IPS-15b (cell line): ENCODE data around the gene PHRF1.
A peak's percentile ranks its signal among the peaks of the same experiment; 100 is the strongest.

Experiments
- H3K27me3 ChIP-seq: one replicate; pipeline ENCODE4 v1.6.1; 2013; ENCODE audit warnings: low read length; ENCODE audit not compliant: control insufficient read depth, insufficient read depth
- H3K36me3 ChIP-seq: one replicate; pipeline ENCODE4 v1.6.1; 2013; ENCODE audit warnings: low read length; ENCODE audit not compliant: control insufficient read depth, insufficient read depth
- H3K4me1 ChIP-seq: one replicate; pipeline ENCODE4 v1.6.1; 2013; ENCODE audit warnings: mild to moderate bottlenecking, low read length; ENCODE audit not compliant: control insufficient read depth, insufficient read depth
- H3K4me3 ChIP-seq: one replicate; pipeline ENCODE4 v1.5.1; 2013; ENCODE audit warnings: low read depth, low read length
- H3K9ac ChIP-seq: one replicate; pipeline ENCODE4 v1.6.1; 2013; ENCODE audit warnings: low read depth, mild to moderate bottlenecking, low read length
- H3K9me3 ChIP-seq: one replicate; pipeline ENCODE4 v1.6.1; 2013; ENCODE audit warnings: mild to moderate bottlenecking, low read length; ENCODE audit not compliant: control insufficient read depth, insufficient read depth

The PHRF1 gene

DNA sequence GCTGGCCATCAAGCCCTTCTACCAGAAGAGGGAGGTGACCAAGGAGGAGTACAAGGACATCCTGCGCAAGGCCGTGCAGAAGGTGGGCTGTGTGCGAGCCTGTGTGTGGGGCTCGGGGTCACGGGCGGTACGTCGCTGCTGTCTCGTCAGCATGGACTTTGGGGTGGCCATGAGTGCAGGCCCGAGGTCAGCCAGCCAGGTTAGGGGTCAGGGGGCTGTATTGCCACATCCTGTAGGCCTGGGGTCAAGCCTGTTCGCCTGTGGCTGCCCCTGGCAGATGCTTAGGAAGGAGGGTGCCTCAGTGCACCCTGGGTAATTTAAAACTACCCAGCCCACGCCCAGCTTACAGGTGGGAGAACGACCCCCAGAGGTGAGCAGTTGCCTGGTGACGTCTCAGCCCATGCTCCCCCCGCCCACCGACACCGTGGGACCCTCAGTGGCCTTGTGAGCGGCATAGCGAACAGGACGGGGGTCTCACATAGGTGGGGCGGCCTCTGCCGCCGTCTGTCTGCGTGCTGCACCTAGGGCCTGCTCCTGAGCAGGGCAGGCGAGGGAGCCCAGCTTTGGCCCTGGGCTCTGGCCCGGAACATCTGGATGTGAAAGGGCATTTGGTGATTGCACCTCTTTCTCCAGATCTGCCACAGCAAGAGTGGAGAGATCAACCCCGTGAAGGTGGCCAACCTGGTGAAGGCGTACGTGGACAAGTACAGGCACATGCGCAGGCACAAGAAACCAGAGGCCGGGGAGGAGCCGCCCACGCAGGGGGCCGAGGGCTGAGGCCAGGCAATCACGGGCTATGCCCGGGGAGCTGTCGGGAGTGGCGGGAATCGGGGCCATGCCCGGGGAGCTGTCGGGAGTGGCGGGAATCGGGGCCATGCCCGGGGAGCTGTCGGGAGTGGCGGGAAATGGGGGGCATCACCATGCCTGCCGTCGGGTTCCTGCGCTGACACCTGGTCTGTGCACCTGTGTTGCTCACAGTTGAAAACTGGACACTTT, 35.0 kb downstream of the PHRF1 start:
- no peaks in the 10 kb centered on the region for H3K9me3 ChIP-seq
- peaks cover 66% of the 10 kb centered on the region for H3K36me3 ChIP-seq
- no peaks in the 10 kb centered on the region for H3K27me3 ChIP-seq
- no peaks in the 10 kb centered on the region for H3K4me1 ChIP-seq
- no peak overlapping the region for H3K4me3 ChIP-seq
- H3K9ac ChIP-seq, result no peak overlapping the region

DNA sequence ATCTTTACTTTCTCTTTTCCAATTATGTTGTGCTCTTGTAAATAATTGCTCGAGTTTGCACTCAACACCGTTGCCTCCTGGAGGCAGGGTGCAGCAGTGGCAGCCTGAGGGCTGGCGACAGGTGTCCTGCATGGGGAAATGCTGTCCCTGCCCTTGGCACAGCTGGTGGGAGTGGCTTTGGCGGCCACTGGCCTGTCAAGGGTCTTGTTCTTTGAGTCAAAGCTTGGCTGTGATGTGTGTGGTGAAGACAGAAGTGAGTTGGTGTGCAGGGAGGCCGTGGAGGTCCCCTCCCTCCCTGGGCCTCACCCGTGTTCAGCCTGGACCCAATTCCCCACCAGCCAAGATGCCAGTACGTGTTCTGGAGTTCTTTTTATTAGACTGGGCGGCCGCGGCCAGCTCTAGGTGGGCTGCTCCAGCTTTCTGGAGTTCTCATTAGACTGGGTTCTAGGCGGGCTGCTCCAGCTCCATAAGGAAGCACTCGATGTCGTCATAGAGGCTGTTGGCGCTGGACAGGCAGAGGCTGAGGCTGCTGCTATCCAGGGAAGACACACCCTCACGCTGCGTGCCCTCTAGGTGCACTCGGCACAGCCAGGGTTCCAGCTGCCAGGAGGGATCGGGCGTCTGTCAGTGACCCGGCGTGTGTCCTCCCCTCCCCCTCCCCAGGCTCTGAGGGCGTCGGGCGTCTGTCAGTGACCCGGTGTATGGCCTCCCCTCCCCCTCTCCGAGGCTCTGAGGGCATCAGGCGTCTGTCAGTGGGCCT, 36.1 kb downstream of the PHRF1 start:
- no peaks in the 10 kb centered on the region for H3K9me3 ChIP-seq
- H3K4me3 ChIP-seq, result no peak overlapping the region
- no peaks in the 10 kb centered on the region for H3K4me1 ChIP-seq
- H3K9ac ChIP-seq, result no peak overlapping the region
- H3K36me3 ChIP-seq, result peaks cover 55% of the 10 kb centered on the region
- H3K27me3 ChIP-seq, result no peaks in the 10 kb centered on the region

DNA sequence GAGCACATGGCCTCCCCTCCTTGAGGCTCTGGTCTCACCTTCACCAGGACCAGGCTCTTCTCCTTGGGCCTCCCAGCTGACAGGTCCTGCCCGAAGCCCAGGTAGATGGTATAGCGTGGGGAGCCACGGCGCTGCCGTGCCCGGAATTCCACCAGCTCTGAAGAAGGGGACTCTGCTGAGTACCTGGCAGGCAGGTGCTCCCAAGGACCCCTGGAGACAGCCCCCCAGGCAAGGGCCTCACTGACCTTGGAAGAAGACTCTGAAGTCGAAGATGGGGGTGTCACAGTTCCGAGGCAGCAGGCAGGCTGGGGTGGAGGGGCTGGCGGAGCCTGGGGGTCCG, 36.7 kb downstream of the PHRF1 start:
- Histone ChIP-seq H3K9me3 (no peaks in the 10 kb centered on the region), H3K36me3 (peaks cover 50% of the 10 kb centered on the region), H3K4me1 (no peaks in the 10 kb centered on the region), H3K27me3 (no peaks in the 10 kb centered on the region), H3K9ac (no peak overlapping the region), H3K4me3 (no peak overlapping the region)

DNA sequence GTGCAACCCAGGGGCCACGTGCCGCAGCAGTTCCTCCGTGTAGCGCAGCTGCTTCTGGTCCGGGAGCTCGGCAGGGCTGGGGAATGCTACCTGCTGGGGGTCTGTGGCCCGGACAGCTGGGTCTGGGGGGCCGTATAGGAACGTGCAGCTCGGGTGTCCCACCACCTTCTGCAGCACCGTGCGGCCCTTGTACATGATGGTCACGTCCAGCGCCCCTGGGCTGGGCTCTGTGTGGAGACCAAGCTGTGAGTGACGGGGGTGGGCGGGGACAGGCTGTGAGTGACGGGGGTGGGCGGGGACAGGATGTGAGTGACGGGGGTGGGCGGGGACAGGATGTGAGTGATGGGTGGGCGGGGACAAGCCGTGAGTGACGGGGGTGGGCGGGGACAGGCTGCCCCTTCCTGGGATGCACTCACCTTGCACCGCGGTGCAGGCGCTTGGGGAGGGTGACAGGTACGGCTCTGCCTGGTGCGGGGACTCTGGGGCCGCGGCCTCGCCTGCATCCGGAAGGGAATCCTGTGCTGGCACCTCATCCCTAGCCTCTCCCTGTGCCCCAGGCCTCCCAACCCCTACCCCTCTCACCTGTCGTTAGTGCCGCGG, 37.2 kb downstream of the PHRF1 start:
- H3K4me3 ChIP-seq, result no peak overlapping the region
- no peak overlapping the region for H3K9ac ChIP-seq
- H3K27me3 ChIP-seq, result no peaks in the 10 kb centered on the region
- no peaks in the 10 kb centered on the region for H3K9me3 ChIP-seq
- H3K4me1 ChIP-seq, result no peaks in the 10 kb centered on the region
- peaks cover 48% of the 10 kb centered on the region for H3K36me3 ChIP-seq

DNA sequence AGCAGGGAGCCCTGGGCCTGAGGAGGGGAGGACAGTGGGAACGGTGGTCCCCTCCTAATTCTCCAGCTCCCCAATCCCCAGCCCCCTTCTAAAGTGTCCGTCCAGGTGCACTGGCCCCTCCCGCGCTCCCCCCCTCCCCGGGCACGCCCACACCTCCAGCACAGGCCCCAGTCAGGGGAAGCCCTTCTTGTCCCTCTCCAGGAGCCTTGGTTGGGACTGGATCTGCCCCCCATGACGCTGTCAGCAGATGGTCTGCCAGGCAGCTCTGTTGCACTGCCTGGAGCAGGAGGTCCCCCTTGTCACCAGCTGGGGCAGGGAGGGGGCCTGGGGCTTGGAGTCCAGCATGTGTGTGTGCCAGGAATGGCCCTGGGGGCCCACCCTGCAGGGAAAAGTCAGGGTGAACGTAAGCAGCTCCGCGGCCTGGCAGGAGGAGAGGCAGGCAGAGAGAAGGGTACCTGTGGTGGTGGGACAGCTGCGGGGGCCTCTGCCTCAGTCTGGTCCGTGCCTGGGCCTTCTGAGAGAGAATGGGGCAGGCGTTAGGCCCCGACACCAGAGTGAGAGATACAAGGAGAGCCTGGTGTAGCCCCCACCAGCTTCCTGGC, 37.9 kb downstream of the PHRF1 start:
- no peaks in the 10 kb centered on the region for H3K27me3 ChIP-seq
- H3K9me3 ChIP-seq, result no peaks in the 10 kb centered on the region
- H3K4me3 ChIP-seq, result no peak overlapping the region
- H3K9ac ChIP-seq, result no peak overlapping the region
- H3K36me3 ChIP-seq, result peaks cover 41% of the 10 kb centered on the region
- no peaks in the 10 kb centered on the region for H3K4me1 ChIP-seq

DNA sequence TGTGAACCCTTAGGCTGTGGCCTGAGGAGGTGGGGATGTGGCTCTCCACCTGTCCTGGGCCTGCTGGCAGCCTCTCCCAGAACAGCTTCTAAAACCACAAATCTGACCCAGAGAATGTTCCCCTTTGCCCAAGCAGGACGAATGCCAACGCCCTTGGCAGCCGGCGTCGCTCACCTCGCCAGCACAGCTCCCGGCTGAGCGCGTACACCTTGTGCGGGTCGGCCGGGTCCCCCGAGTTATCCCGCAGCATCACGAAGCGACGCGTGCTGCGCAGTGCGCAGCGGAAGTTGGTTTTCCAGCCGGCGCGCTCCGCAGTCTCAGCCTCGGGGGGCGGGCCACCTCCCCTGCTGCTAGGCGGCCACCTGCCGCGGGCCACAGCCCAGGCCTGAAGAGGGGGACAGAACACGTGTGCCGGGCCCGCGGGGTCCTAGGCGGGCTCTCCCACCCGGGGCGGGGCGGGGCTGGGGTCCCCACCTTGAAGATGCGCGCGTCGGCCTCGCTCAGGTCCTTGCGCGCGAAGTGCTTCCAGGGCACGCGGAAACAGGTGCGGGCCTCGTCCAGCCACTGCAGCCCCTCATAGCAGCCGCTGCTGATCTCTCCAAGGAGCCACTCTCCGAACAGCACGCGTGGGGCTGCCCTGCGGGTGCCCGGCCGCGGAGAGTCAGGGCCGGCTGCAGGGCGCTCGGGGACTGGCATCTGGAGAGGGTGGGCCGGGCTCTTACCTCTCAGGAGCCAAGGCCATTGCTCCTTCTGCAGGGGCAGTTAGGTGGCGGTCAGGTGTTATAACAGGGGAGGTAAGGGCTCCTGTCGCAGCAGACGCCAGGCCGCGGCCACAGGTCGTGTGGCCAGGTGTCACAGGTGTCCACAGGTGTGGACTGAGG, 38.6 kb downstream of the PHRF1 start:
- peaks cover 34% of the 10 kb centered on the region for H3K36me3 ChIP-seq
- no peaks in the 10 kb centered on the region for H3K4me1 ChIP-seq
- no peaks in the 10 kb centered on the region for H3K9me3 ChIP-seq
- no peaks in the 10 kb centered on the region for H3K27me3 ChIP-seq
- H3K9ac ChIP-seq, result peak overlapping the region; percentile 24
- H3K4me3 ChIP-seq, result peak overlapping the region; percentile 68

DNA sequence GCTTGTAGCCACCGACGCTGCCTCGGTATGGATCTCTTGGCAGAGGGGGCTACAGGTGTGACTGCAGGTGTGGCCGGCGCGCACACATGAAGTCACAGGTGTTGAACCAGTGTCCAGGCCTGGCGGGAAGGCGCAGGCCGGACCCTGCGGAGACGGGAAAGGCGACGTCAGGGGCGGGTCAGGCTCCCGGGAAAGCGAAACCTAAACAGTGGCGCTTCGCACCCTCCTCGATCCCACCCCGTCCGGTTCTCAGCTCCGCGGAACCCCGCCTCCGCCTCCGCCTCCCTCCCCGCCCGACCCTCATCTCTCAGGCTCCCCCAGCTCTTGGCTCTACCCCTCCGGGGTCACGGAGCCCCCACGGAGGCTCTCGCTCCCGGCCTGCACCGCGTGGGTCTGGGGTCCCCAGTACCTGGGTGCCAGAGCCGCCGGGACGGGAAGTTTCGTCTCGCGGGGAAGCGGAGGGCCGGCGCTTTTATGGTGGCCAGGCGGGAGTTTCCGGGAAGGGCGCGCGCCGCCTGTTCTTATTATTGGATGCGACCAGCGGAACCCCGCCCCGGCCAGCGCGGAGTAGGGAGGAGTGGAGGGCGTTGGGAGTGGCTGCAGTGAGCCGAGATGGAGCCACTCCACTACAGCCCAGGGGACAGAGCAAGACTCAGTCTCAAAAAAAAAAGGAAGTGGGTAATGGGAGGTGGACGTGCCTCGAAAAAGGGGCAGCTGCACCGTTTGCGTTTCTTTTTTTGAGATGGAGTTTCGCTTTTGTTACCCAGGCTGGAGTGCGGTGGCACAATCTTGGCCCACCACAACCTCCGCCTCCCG, 39.4 kb downstream of the PHRF1 start, which contains the start of gene IRF7:
TSS of gene IRF7 (minus strand) at position 447 of the 816 bp plus-strand sequence. CDS start 586 bp downstream, outside the sequence.
- H3K4me3 ChIP-seq, result peak within 1 kb of the TSS; percentile 68
- no peaks in the 10 kb centered on the region for H3K4me1 ChIP-seq
- no peaks in the 10 kb centered on the region for H3K9me3 ChIP-seq
- no peaks in the 10 kb centered on the region for H3K27me3 ChIP-seq
- peaks cover 26% of the 10 kb centered on the region for H3K36me3 ChIP-seq
- peak within 1 kb of the TSS; percentile 76 for H3K9ac ChIP-seq

DNA sequence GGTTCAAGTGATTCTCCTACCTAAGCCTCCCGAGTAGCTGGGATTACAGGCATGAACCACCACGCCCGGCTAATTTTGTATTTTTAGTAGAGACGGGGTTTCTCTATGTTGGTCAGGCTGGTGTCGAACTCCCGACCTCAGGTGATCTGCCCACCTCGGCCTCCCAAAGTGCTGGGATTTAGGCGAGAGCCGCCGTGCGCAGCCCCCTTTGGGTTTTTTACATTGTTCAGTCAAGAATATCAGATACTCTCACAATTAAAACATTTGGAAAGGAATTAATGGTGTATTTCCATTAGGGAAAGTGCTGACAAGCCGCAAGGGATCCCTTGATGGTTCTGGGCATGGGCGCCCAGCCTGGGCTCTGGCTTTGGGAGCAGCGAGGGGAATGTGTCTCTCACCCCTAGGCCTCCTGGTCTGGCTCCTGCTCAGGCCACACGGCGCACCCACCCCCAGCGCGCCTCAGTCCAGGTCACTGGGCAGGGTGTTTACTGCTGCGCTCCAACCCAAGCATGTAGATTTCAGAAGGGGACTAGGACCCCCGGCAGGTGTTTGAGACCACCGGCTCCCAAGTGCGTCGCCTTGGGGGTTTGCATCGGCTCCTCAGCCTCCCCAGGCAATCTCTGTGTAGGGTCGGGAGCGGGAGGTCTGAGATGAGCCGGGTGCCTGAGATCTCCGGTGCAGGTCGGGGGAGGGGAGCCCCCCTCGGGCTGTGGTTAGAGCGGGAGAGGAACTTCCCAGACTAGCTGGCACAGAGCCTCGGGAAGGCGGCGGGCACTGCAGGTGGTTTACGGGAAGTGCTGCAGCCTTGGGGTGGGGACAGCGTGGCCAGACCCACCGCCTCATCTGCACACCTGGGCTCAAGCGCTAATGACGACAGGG, 40.3 kb downstream of the PHRF1 start:
- Histone ChIP-seq H3K4me3 (peak overlapping the region; percentile 68), H3K36me3 (peaks cover 17% of the 10 kb centered on the region), H3K27me3 (no peaks in the 10 kb centered on the region), H3K4me1 (no peaks in the 10 kb centered on the region), H3K9me3 (no peaks in the 10 kb centered on the region), H3K9ac (no peak overlapping the region)

DNA sequence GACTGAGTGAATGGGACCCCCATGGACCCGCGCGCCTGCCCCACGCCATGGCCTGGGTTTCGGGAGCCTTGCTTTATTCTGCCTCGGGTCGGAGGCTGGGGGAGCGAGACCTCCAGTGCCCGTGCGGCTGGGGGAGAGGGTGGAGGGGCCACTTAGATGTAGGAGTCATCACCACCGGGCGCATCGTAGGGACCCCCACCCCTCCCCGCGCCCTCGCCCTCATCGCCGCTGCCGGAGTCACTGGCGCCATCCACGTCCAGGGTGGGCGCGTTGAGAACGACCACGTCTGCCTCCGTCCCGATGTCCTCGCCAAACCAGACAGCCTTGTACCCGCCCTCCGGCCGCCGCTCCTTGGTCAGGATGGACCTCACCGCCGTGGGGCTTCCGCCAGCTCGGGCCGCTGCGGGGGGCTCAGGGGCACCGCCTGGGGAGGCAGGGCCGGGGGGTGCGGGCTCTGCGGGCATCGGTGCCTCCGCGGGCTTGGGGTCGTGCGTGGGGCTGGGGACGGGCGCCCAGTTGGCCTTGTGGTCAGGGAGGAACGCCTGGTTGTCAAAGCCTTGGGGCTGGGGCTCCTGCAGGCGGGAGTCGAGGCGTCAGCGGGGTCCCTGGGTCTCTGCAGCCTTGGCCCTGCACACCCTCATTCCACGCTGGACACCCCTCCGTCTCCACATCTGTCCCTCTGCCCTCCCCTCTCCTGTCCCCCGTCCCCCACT, 41.1 kb downstream of the PHRF1 start:
- Histone ChIP-seq H3K36me3 (peaks cover 10% of the 10 kb centered on the region), H3K9ac (no peak overlapping the region), H3K9me3 (no peaks in the 10 kb centered on the region), H3K4me3 (no peak overlapping the region), H3K27me3 (no peaks in the 10 kb centered on the region), H3K4me1 (no peaks in the 10 kb centered on the region)
